ENCODE data around the gene DIS3. TPM values are rescaled to one million over a fixed set of nuclear protein-coding genes. Genes with fewer than 3 reads are reported as not detected.
A peak's percentile ranks its signal among the peaks of the same experiment; 100 is the strongest.

Gene DIS3
- total and polyA plus RNA-seq, 2 of the 13 experiments (the other 11 are each of a cell fraction or from before 2014, with no cell fraction given): 13.2 to 35.0 TPM

DNA sequence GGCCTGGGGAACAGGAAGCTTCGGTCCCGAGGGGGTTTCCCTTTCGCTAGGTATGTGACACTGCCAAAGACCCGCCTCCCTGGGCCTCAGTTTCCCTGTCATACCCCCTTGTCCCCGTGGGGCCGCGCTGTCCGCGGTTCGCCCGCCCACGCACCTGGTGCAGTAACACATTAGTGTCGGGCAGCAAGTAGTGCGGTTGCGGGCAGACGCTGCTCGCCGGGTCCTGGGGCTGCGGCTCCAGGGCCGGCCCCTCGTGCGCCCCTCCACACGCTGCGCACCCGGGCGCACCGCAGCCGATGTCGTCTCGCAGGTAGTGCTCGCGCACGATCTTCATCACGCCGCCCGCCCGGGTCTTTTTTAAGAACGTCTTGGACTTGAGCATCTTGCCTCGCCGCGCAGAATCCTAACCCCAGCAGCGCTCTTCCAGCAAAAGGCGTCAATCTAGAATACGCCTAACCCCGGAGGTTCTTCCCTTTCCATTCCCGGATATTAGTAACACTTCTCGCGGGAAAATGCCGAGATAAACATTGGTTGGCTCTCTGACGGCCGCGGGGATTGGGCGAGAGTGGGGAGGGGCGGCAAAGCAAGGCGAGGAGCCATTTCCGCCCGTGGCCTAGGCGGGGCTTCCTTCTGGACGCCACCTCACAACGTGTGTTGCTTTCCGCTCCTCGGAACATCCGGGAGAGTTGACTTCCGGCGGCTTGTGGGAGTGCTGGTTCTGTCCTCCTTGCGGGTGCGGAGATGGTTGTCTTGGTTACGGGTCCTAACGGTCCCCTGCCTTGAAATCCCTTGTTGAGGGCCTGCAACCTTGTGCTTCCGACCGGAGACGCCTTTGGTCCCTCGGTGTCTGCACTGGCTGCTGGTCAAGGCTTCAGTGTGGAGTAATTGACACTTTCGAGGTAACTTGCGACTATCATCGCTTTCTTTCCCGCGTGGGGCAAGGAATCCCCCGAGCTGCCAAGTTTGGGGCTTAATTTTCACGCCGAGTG is at the start of gene DIS3, which contains the start of gene PIBF1 (continued):
- TF ChIP-seq ZNF318 (CRISPR knock-in tag; IDR thresholded peaks at IDR 0.05): no peak
- TF ChIP-seq ZNF740 (CRISPR knock-in tag; IDR thresholded peaks at IDR 0.05): no peak
- TF ChIP-seq, protein P1, sequence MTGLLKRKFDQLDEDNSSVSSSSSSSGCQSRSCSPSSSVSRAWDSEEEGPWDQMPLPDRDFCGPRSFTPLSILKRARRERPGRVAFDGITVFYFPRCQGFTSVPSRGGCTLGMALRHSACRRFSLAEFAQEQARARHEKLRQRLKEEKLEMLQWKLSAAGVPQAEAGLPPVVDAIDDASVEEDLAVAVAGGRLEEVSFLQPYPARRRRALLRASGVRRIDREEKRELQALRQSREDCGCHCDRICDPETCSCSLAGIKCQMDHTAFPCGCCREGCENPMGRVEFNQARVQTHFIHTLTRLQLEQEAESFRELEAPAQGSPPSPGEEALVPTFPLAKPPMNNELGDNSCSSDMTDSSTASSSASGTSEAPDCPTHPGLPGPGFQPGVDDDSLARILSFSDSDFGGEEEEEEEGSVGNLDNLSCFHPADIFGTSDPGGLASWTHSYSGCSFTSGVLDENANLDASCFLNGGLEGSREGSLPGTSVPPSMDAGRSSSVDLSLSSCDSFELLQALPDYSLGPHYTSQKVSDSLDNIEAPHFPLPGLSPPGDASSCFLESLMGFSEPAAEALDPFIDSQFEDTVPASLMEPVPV (CRISPR knock-in tag; IDR thresholded peaks at IDR 0.05): peak; percentile 71
- TF ChIP-seq KLF13 (CRISPR knock-in tag; IDR thresholded peaks at IDR 0.05): no peak
- no peak for TF ChIP-seq POLR2AphosphoS2 (IDR thresholded peaks at IDR 0.05; ENCODE audit: low read depth, low read length)
- no peak for TF ChIP-seq REXO4 (CRISPR knock-in tag; IDR thresholded peaks at IDR 0.05; ENCODE audit: borderline replicate concordance)
- no peak for TF ChIP-seq ZNF142 (CRISPR knock-in tag; IDR thresholded peaks at IDR 0.05)
- TF ChIP-seq ZSCAN29 (CRISPR knock-in tag; conservative IDR thresholded peaks at IDR 0.05): peak; percentile 32; the same call in 1 of the 2 replicates
- TF ChIP-seq ISX (CRISPR knock-in tag; conservative IDR thresholded peaks at IDR 0.05): 0 out of 2 replicates have a peak, but pooled peaks have one; percentile 64
- peak; percentile 84 for TF ChIP-seq NFYB (CRISPR knock-in tag; IDR thresholded peaks at IDR 0.05)
- peak; percentile 94 for TF ChIP-seq PHF8 (CRISPR knock-in tag; IDR thresholded peaks at IDR 0.05)

Measured in HepG2 (cell line).